Measurements from ENCODE around the gene GALR1. TPM values are rescaled to one million over a fixed set of nuclear protein-coding genes. Genes with fewer than 3 reads are reported as not detected.

Gene GALR1
- total RNA-seq, 1 donor from 2014 or later: not detected

DNA sequence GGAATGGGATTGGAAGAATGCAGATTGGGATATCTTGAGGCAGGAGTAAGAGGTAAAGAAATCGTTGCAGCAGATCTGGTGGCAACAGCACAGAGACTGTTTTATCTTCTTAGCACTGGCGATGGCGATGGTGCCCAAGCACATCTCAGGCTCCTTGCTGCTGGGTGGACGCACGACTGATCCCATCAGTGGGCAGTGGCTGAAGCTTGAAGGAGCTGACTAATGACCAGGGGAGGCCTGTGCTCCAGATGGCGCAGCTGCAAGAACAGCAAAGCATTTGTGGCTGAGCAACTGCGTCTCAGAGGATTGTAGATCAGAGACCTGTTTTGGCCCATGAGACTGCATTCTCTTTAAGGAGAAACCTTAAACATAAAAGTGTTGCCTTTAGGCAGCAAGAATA, 54.6 kb downstream of the GALR1 start:
- no peak overlapping the region for H3K4me3 Mint-ChIP-seq (ENCODE audit: unreplicated experiment)

GRCh38 chr18:77305676-77306075, 56.0 kb downstream of the GALR1 start:
- Mint-ChIP-seq H3K27ac (ENCODE audit: unreplicated experiment) (no peak overlapping the region), H3K4me1 (ENCODE audit: unreplicated experiment) (no peaks in the 10 kb centered on the region), H3K27me3 (ENCODE audit: unreplicated experiment) (no peaks in the 10 kb centered on the region), H3K36me3 (ENCODE audit: unreplicated experiment) (no peaks in the 10 kb centered on the region), H3K4me3 (ENCODE audit: unreplicated experiment) (no peak overlapping the region), H3K9me3 (ENCODE audit: unreplicated experiment) (peaks cover 3% of the 10 kb centered on the region)
- no peak for DNase-seq (ENCODE audit: extremely low spot score, unreplicated experiment)
- TF ChIP-seq, protein P1, sequence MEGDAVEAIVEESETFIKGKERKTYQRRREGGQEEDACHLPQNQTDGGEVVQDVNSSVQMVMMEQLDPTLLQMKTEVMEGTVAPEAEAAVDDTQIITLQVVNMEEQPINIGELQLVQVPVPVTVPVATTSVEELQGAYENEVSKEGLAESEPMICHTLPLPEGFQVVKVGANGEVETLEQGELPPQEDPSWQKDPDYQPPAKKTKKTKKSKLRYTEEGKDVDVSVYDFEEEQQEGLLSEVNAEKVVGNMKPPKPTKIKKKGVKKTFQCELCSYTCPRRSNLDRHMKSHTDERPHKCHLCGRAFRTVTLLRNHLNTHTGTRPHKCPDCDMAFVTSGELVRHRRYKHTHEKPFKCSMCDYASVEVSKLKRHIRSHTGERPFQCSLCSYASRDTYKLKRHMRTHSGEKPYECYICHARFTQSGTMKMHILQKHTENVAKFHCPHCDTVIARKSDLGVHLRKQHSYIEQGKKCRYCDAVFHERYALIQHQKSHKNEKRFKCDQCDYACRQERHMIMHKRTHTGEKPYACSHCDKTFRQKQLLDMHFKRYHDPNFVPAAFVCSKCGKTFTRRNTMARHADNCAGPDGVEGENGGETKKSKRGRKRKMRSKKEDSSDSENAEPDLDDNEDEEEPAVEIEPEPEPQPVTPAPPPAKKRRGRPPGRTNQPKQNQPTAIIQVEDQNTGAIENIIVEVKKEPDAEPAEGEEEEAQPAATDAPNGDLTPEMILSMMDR (IDR thresholded peaks at IDR 0.05): no peak

More for the DNA sequence above, 54.6 kb downstream of the GALR1 start:
- Mint-ChIP-seq H3K9me3 (ENCODE audit: unreplicated experiment) (peaks cover 3% of the 10 kb centered on the region), H3K4me1 (ENCODE audit: unreplicated experiment) (no peaks in the 10 kb centered on the region), H3K36me3 (ENCODE audit: unreplicated experiment) (no peaks in the 10 kb centered on the region), H3K27me3 (ENCODE audit: unreplicated experiment) (no peaks in the 10 kb centered on the region), H3K27ac (ENCODE audit: unreplicated experiment) (no peak overlapping the region)
- TF ChIP-seq, protein P1 (IDR thresholded peaks at IDR 0.05): no peak
- DNase-seq (ENCODE audit: extremely low spot score, unreplicated experiment): no peak

DNA sequence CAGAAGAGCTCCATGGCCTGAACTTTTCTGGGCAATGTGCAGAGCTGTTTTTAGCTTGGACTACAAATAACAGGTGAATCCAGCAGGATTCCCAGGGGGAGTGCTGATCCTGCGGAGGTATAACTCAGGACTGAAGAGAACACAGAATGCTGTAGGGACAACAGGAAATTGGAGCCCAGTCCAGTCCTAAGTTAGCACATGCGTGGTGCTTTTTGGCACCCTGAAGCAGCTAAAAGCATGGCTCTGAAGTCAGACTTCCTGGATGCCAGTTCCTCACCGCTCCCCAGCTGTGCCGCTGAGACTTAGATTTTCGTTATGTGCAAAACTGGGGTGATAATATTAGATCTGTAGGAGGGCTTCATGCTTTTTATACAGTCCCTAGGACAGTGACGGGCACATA, 58.6 kb downstream of the GALR1 start:
- no peaks in the 10 kb centered on the region for H3K27me3 Mint-ChIP-seq (ENCODE audit: unreplicated experiment)
- TF ChIP-seq, protein P1 (IDR thresholded peaks at IDR 0.05): no peak
- no peaks in the 10 kb centered on the region for H3K4me1 Mint-ChIP-seq (ENCODE audit: unreplicated experiment)
- no peak overlapping the region for H3K27ac Mint-ChIP-seq (ENCODE audit: unreplicated experiment)
- H3K4me3 Mint-ChIP-seq (ENCODE audit: unreplicated experiment): no peak overlapping the region
- H3K36me3 Mint-ChIP-seq (ENCODE audit: unreplicated experiment): no peaks in the 10 kb centered on the region
- DNase-seq (ENCODE audit: extremely low spot score, unreplicated experiment): no peak
- H3K9me3 Mint-ChIP-seq (ENCODE audit: unreplicated experiment): peaks cover 3% of the 10 kb centered on the region

- H3K27me3 Mint-ChIP-seq (ENCODE audit: unreplicated experiment): no peaks in the 10 kb centered on the region
- H3K36me3 Mint-ChIP-seq (ENCODE audit: unreplicated experiment): no peaks in the 10 kb centered on the region
- H3K4me1 Mint-ChIP-seq (ENCODE audit: unreplicated experiment): no peaks in the 10 kb centered on the region
- no peak overlapping the region for H3K4me3 Mint-ChIP-seq (ENCODE audit: unreplicated experiment)
- TF ChIP-seq, protein P1 (IDR thresholded peaks at IDR 0.05): no peak
- H3K27ac Mint-ChIP-seq (ENCODE audit: unreplicated experiment): no peak overlapping the region
- DNase-seq (ENCODE audit: extremely low spot score, unreplicated experiment): no peak
- H3K9me3 Mint-ChIP-seq (ENCODE audit: unreplicated experiment): peaks cover 3% of the 10 kb centered on the region
These were observed 64.9 kb downstream of the GALR1 start for GRCh38 chr18:77314511-77314910.

GRCh38 chr18:77314952-77315351, 65.3 kb downstream of the GALR1 start:
- TF ChIP-seq, protein P1 (IDR thresholded peaks at IDR 0.05): no peak
- no peak for DNase-seq (ENCODE audit: extremely low spot score, unreplicated experiment)
- no peaks in the 10 kb centered on the region for H3K4me1 Mint-ChIP-seq (ENCODE audit: unreplicated experiment)
- H3K27me3 Mint-ChIP-seq (ENCODE audit: unreplicated experiment): no peaks in the 10 kb centered on the region
- H3K9me3 Mint-ChIP-seq (ENCODE audit: unreplicated experiment): peaks cover under 1% of the 10 kb centered on the region
- H3K27ac Mint-ChIP-seq (ENCODE audit: unreplicated experiment): no peak overlapping the region
- no peak overlapping the region for H3K4me3 Mint-ChIP-seq (ENCODE audit: unreplicated experiment)
- no peaks in the 10 kb centered on the region for H3K36me3 Mint-ChIP-seq (ENCODE audit: unreplicated experiment)

Data from osteocyte (in vitro differentiated cells).